ENCODE measurements around the gene ABAT.

The ABAT gene

DNA sequence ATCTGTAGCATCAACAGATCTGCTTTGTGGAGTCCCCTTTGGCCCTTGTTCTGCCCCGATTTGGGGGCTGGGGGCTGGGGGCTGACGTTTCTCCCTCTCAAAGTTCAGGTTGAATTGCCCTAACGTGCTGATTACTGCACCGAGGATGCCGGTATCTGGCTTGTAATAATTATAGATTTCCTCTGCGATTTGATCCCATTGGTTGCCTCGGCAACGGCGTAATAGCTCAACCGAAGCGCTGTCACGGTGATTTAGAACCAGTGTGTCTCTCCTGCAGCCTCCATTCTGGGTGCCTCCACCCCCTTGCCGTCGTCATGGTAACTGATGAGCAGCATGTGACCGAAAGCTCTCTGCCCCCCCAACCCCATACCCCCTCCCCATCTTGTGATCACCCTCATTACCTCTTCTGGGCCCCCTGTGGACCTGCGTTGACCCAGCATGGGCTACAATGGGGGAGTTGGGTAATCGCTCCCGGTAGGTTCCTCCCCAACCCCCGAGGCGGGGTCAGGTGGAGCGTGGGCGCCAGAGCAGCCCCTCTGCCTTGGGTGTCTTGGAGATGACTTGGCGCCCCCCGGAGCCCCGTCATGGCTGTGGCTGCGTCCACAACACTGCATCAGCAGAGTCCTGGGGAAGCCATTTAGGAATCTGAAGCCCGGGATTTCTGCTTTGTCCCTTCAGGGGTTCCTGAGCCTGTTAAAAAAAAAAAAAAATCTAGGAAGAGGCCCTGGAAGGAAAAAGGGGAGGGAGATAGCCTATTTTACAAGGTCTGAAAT, 38.4 kb downstream of the ABAT start:
- H3K27ac ChIP-seq = no peak overlapping the region
- TF ChIP-seq, protein P1, sequence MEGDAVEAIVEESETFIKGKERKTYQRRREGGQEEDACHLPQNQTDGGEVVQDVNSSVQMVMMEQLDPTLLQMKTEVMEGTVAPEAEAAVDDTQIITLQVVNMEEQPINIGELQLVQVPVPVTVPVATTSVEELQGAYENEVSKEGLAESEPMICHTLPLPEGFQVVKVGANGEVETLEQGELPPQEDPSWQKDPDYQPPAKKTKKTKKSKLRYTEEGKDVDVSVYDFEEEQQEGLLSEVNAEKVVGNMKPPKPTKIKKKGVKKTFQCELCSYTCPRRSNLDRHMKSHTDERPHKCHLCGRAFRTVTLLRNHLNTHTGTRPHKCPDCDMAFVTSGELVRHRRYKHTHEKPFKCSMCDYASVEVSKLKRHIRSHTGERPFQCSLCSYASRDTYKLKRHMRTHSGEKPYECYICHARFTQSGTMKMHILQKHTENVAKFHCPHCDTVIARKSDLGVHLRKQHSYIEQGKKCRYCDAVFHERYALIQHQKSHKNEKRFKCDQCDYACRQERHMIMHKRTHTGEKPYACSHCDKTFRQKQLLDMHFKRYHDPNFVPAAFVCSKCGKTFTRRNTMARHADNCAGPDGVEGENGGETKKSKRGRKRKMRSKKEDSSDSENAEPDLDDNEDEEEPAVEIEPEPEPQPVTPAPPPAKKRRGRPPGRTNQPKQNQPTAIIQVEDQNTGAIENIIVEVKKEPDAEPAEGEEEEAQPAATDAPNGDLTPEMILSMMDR (IDR thresholded peaks at IDR 0.05) = no peak
- TF ChIP-seq ZFX (IDR thresholded peaks at IDR 0.05; ENCODE audit: borderline replicate concordance) = no peak

DNA sequence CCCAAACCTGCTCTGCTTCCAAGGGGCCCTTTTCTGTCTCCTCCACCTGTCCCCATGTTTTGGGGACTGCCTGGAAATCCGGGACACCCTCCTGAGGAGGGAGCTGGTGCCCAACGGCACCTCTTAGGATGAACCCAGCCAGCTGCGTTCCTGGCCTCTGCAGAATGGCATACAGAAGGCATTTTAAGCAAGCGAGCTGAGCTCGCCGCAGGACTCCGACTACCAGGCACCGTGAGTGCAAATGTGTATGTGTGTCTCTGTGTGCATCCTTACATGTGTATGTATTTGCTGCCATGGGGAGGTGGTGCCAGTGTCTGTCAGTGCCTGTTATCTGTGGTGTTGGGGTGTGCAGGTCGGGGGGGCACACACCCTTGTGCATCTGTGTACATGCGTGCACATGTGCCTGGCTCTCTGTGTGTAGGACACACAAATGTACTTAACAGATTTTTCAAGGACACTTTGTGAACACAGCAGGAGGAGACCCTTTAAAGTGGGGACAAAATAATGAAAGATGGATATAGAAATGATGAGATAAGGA, 39.3 kb downstream of the ABAT start:
- no peak overlapping the region for H3K27ac ChIP-seq
- TF ChIP-seq, protein P1 (IDR thresholded peaks at IDR 0.05) = no peak
- TF ChIP-seq ZFX (IDR thresholded peaks at IDR 0.05; ENCODE audit: borderline replicate concordance) = no peak

DNA sequence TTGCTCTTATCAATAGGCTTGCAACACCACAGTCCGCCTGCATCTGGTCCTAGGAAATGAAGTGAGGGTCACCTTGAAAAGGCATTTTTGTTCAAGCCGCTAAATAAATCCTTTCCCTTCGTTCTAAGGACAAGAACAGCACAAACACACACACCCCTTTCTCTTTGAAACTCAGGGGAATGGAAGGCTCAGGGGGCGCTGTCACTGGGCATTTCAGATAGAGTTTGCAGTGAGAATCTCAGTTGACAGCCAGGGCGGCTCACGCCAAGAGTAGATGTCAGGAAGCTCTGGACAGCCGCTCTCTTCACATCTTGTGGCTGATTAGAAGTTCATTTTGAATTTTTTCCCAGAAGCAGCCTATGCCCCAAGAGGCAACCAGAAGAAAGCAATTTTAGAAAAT, 39.8 kb downstream of the ABAT start:
- TF ChIP-seq, protein P1 (IDR thresholded peaks at IDR 0.05) = no peak
- TF ChIP-seq ZFX (IDR thresholded peaks at IDR 0.05; ENCODE audit: borderline replicate concordance) = no peak
- H3K27ac ChIP-seq = no peak overlapping the region

DNA sequence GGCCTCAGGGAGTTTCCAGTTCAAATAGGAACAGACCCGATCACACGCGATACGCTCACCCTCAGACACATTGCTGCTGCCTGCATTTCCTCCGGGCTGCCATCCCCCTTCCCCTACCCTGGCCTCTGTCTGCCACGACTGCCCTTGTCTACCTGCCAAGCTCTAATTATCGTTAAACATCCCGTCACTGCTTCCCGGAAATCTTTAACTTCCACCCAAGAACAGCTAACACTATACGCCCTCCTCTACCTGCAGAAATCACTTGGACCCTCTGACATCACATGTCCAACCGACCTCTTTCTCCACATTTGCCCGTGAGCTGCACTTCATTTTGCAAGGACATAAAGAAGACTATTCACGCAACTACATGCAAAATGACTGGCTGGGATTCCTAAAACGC, 40.4 kb downstream of the ABAT start:
- H3K27ac ChIP-seq = no peak overlapping the region
- TF ChIP-seq ZFX (IDR thresholded peaks at IDR 0.05; ENCODE audit: borderline replicate concordance) = no peak
- TF ChIP-seq, protein P1 (IDR thresholded peaks at IDR 0.05) = no peak

DNA sequence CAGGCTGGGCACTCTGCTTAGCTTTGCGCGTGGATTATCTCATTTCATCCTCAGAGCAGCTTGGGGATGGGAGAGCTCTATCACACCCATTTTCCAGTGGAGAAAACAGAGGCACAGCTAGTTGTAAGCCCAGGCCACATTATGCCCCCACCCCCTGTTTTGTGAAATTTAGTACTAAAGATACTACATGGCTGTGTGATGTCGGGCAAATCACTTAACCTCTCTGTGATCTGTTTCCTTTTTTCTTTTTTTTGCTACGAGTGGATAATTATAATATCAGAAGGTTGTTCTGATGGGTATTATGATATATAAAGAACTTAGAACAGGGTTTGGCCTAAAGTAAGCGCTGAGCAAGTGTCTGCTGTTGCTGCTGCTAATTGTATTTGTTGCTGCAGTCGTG, 41.6 kb downstream of the ABAT start:
- no peak overlapping the region for H3K27ac ChIP-seq
- TF ChIP-seq ZFX (IDR thresholded peaks at IDR 0.05; ENCODE audit: borderline replicate concordance) = no peak
- TF ChIP-seq, protein P1 (IDR thresholded peaks at IDR 0.05) = no peak

DNA sequence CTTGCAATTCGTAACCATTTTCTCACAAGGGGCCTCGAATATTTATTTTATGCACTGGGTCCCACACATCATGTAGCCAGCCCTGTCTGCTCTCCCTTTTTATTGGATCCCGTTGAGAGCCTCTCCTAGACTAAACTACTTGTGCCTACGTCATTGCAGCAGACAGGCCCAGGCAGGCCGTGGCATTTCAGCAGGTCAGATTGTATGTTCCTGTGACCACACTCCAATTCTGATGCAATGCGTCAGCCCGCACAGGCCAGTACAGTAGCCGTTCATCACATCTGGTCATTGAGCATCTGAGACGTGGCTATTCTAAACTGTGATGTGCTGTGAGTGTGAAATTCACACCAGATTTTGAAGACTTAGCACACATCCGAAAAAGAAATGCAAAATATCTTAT, 42.2 kb downstream of the ABAT start:
- H3K27ac ChIP-seq = no peak overlapping the region
- TF ChIP-seq ZFX (IDR thresholded peaks at IDR 0.05; ENCODE audit: borderline replicate concordance) = no peak
- TF ChIP-seq, protein P1 (IDR thresholded peaks at IDR 0.05) = no peak

DNA sequence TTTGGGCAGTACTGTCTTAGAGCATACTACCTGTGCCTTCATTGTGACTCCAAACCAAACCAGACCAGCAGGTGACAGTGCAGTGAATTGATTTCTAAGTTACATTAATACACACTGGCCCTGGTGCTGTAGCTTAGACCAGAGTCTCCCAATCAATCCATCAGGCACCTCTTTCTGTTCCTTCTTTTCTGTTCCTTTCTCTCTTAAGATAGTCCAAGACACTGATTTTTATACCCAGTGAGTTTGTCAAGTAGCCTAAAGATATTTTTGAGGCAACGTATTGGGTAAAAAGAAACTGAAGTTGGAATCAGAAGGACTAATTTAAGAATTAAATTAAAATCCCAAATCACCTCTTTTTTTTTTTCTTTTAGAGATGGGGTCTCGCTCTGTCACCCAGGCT, 43.1 kb downstream of the ABAT start:
- no peak overlapping the region for H3K27ac ChIP-seq

More for the DNA sequence above, 43.1 kb downstream of the ABAT start:
- TF ChIP-seq, protein P1 (IDR thresholded peaks at IDR 0.05) = no peak
- no peak for TF ChIP-seq ZFX (IDR thresholded peaks at IDR 0.05; ENCODE audit: borderline replicate concordance)
